Measurements from ENCODE around the gene TRIM44. TPM values are rescaled to one million over a fixed set of nuclear protein-coding genes. Genes with fewer than 3 reads are reported as not detected.

TRIM44 gene
- total RNA-seq, 1 donor from 2014 or later: 67.0 TPM

DNA sequence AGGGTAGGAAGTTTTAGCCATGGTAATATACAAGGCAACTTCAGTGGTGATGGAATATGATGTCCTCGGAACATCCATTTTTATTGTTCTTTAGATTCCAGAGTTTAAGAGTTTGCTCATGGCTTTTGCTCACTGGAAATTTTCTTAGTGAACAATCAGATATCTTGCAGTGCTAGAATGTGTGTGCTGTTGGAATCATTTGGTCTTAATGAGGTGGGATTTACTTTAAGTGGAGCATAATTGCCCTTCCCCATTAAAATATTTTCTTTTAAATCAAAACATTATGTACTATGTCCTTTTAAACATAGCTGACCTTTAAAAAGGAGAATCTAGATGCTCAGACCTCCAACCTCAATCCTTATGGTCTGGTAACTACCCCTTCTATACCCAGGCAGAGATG lies 204.0 kb downstream of the TRIM44 start:
- Mint-ChIP-seq H3K36me3 (ENCODE audit: low read depth) (peaks cover 1% of the 10 kb centered on the region), H3K9me3 (peaks cover 23% of the 10 kb centered on the region), H3K4me1 (no peaks in the 10 kb centered on the region), H3K27ac (no peak overlapping the region), H3K27me3 (peaks cover 11% of the 10 kb centered on the region), H3K4me3 (no peak overlapping the region)
- ChIA-PET CTCF (no interaction called here), POLR2A (no interaction called here)
- TF ChIP-seq, protein P1, sequence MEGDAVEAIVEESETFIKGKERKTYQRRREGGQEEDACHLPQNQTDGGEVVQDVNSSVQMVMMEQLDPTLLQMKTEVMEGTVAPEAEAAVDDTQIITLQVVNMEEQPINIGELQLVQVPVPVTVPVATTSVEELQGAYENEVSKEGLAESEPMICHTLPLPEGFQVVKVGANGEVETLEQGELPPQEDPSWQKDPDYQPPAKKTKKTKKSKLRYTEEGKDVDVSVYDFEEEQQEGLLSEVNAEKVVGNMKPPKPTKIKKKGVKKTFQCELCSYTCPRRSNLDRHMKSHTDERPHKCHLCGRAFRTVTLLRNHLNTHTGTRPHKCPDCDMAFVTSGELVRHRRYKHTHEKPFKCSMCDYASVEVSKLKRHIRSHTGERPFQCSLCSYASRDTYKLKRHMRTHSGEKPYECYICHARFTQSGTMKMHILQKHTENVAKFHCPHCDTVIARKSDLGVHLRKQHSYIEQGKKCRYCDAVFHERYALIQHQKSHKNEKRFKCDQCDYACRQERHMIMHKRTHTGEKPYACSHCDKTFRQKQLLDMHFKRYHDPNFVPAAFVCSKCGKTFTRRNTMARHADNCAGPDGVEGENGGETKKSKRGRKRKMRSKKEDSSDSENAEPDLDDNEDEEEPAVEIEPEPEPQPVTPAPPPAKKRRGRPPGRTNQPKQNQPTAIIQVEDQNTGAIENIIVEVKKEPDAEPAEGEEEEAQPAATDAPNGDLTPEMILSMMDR (IDR thresholded peaks at IDR 0.05): no peak
- intact Hi-C loops (cut with micrococcal nuclease): no loop called here
- ATAC-seq (ENCODE audit: low read depth) (no peak), DNase-seq (no peak)

Other genes with a start within 250 kb of the TRIM44 start
- gene SLC1A2, start 243.2 kb upstream of the TRIM44 start, total RNA-seq: not detected in 2 replicates
- not detected in 2 replicates for gene PAMR1, start 137.2 kb upstream of the TRIM44 start, total RNA-seq
- gene FJX1, start 44.3 kb upstream of the TRIM44 start, total RNA-seq: 0.49 and 0.73 TPM in 2 replicates

Data from activated B cell treated with CpG ODN at 0.5 μM for 24 hours (primary cell).